Bone marrow (tissue), 2 donors: ENCODE results near the gene UFC1.

ENCODE experiments used
- DNase-seq, 2 donors: peaks; one replicate each; lab custom pipeline; 2025; lab: John Stamatoyannopoulos, UW

The UFC1 gene

GRCh38 chr1:161133220-161133740 is 20.5 kb upstream of the UFC1 start:
- DNase-seq, result no peak

DNA sequence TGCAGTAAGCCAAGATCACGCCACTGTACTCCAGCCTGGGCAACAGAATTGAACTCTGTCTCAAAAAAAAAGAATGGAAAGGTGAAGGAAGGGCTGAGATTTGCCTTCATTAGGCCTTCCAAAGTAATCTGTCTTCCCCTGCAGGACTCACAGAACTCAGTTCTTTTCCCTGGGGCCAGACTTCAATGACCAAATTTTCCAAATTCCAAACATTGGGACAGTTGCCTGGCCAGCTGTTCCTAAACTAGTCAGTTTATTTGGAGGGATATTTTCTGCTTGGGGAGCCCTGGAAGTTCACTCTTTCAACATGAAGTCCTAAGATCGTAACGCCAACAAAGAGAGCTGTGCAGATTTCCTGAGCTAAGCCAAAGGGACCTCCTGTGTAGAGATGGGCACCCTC is 15.9 kb upstream of the UFC1 start:
- no peak for DNase-seq

- no peak for DNase-seq
These were observed 15.3 kb upstream of the UFC1 start for GRCh38 chr1:161138431-161138830.

GRCh38 chr1:161139766-161140165 is 14.0 kb upstream of the UFC1 start:
- peak in 1 of 2 donors; percentile 19 for DNase-seq

GRCh38 chr1:161140755-161141400 is 12.9 kb upstream of the UFC1 start:
- DNase-seq, result no peak

DNA sequence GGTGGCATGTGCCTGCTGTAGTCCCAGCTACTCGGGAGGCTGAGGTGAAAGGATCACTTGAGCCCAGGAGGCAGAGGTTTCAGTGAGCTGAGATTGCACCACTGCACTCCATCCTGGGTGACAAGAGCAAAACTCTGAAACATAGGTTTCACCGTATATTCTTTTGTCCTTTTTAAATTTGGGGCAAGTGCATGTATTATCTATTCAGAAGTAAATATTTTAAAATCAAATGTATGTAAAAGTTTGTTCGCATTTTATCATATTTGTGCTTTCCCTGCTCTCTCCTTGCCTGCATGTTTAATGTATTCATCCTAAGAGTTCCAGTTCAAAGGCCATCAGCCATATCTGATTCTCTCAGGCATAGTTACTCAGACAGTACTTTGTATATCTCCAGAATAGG is 7.9 kb upstream of the UFC1 start:
- DNase-seq, result no peak

DNA sequence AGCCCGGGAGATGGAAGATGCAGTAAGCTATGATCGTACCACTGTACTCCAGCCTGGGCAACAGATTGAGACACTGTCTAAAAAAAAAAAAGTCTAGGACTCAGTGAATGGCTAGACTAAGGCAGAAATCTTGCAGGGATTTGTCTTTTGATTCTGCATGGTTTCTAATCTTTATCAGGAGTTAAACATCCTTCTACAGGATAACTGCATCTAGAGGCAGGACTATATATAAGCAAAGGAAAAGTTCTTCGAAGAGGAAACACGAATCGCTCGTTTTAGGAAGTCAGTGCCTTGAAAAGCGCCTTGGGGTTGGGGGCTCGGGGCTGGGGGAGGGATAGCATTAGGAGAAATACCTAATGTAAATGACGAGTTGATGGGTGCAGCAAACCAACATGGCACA is 602 bp upstream of the UFC1 start:
- DNase-seq, result no peak

- no peak for DNase-seq
These were observed 4.1 kb downstream of the UFC1 start for GRCh38 chr1:161157867-161158266.

GRCh38 chr1:161158316-161159010 is 4.7 kb downstream of the UFC1 start:
- DNase-seq, result no peak

- peak; percentile 82 to 87 for DNase-seq
These were observed 5.5 kb downstream of the UFC1 start, which contains the start of gene USP21 for GRCh38 chr1:161159087-161159912. TSS of gene USP21 (plus strand) at chr1:161159500. CDS start at chr1:161160641, 1,141 bp downstream.

GRCh38 chr1:161159913-161160243 is 6.1 kb downstream of the UFC1 start:
- DNase-seq, result no peak

- DNase-seq, result no peak
These were observed 6.9 kb downstream of the UFC1 start for GRCh38 chr1:161160671-161161145.

GRCh38 chr1:161161652-161162051 is 7.9 kb downstream of the UFC1 start:
- no peak for DNase-seq

- no peak for DNase-seq
These were observed 8.3 kb downstream of the UFC1 start for GRCh38 chr1:161162052-161162451.

- no peak for DNase-seq
These were observed 9.0 kb downstream of the UFC1 start for GRCh38 chr1:161162806-161163205.

- DNase-seq, result no peak
These were observed 10.0 kb downstream of the UFC1 start for GRCh38 chr1:161163793-161164192.

- DNase-seq, result no peak
These were observed 11.3 kb downstream of the UFC1 start for GRCh38 chr1:161164901-161165610.

DNA sequence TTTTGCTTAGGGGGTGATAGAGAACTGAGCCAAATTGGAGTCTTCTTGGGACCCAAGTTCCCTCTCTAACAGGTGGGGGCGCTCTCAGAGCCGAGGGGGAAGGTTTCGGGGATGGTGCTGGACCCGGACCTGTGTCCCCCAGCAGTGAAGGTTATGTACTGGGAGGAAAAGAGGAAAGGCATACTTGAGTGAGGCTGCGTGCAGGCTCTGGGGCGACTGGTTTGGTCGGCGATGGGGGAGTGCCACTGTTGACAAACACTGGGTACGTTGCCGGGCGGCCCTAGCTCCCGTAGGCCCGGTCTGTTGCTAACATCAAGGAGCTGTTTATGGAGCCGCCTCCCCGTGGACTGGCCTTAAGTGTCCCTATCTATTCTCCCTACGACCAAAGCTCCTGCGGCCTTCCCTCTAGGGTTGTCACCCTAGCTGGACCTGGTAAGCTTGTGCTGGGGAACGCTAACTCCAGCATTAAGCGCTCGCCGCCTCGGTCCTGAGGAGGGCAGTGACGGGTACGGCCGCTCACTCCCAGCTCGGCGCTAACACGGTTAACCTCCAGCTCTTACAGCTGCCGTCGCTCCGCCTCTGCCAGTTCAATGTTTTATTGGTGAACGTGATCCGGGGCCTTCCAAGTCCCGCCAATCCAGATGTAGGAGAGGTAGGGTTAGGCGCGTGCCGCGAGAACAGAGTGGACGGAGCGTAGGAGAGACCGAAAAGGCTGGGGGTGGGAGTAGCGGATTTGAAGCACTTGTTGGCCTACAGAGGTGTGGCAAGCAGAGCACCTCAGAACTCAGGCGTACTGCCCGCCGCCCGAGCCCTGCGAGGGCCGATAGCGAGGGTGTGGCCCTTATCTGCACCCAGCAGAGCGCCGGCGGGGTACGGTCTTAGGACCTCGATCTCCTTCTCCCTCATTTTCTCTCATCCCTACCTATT is 12.2 kb downstream of the UFC1 start, which contains the start of gene PPOX:
Gene PPOX, plus strand, starts transcription at position 685 of the 927 bp plus-strand sequence. CDS start 422 bp downstream, outside the sequence.
- DNase-seq, result peak; percentile 83 to 97

GRCh38 chr1:161166669-161167548 is 13.1 kb downstream of the UFC1 start:
- no peak for DNase-seq

DNA sequence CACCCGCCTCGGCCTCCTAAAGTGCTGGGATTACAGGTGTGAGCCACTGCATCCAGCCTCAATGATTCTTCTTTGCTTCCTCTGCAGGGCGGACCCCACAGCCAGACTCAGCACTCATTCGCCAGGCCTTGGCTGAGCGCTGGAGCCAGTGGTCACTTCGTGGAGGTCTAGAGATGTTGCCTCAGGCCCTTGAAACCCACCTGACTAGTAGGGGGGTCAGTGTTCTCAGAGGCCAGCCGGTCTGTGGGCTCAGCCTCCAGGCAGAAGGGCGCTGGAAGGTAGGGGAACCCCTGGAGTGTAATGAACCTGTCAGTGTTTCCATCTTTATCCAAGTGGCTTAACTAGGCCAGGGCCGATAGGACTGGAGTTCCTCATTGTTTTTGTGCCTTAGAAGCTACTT is 15.1 kb downstream of the UFC1 start:
- no peak for DNase-seq
